Fibroblast of skin of back (primary cell): Measurements from ENCODE around the gene RPS6KA5.
"Not testable (repeated sequence)": the region's sequence is repeated elsewhere in the genome, so short reads cannot be mapped to it uniquely, and the experiment has no call there.

Experiments used
- DNase-seq: peaks from one replicate; pipeline ENCODE4 v3.0.0-alpha.2; 2013

RPS6KA5 gene

GRCh38 chr14:90866833-90867232 is 193.6 kb downstream of the RPS6KA5 start:
- DNase-seq: no peak

- DNase-seq: no peak
Observed at GRCh38 chr14:90864741-90865140, 195.7 kb downstream of the RPS6KA5 start.

DNA sequence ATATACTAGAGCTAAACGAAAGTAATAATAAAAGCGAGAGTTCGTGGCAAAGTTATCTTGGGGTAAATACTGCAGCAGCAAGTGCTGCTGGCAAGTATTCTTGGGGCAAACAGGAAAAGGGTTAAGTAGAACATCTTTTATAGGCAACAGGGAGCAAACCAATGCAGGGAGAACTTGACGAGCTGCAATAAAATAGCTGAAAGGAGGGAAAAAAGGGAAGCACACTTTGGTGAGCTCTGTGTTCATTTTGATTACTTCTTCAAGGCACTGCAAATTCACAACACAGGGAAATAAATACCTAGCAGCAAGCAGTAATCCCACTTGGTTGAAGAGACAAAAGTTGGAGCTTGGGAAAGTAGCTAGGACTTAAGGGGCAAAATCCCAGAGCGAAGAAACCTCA is 201.9 kb downstream of the RPS6KA5 start:
- DNase-seq: no peak

- DNase-seq: no peak
Observed at GRCh38 chr14:90857866-90858265, 202.6 kb downstream of the RPS6KA5 start.

DNA sequence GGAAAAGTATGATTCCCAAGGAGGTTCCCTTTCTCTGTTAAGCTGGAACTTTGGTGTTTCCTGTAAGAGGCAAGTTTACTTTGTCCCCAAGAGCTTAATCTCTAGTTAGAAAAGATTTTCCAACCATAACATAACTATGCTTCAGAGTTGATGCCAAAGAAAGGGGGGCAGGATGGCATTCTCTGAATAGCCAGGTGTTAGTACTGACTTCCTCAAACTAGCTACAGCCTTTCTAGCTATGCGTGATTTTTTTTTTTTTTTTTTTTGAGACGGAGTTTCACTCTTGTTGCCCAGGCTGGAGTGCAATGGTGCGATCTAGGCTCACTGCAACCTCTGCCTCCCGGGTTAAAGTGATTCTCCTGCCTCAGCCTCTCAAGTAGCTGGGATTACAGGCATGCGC is 204.3 kb downstream of the RPS6KA5 start:
- not testable (repeated sequence) for DNase-seq

GRCh38 chr14:90853116-90853515 is 207.3 kb downstream of the RPS6KA5 start:
- DNase-seq: no peak

GRCh38 chr14:90851327-90852036 is 209.0 kb downstream of the RPS6KA5 start:
- no peak for DNase-seq

GRCh38 chr14:90850487-90850886 is 210.0 kb downstream of the RPS6KA5 start:
- peak; percentile 37 for DNase-seq

DNA sequence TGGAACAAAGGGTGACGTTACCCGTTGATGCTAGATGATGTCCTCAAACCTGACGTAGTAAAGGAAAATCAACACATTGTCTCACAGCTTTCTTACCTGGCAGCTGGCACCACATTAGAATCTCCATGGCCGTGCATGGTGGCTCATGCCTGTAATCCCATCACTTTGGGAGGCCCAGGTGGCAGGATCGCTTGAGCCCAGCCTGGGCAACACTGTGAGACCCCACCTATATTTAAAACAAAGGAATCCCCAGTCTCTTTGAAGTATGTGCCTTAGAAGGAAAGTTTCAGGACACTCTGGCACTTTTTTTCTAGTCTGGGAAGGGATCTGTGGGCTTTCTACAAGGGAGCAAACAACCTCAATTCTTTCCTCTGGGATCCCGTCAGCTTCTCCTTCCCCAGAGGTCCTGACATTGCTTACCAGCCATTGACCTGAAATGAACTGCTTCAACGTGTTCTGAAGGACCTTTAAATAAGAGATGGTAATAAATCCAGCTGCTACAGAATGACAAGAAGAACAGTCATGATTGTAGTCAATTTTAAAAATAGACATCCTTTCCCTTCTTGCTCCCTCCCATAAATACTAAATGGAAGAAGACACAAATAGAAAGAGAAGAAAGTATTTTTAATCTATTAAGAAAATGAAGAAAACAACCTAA is 210.5 kb downstream of the RPS6KA5 start:
- DNase-seq: no peak

DNA sequence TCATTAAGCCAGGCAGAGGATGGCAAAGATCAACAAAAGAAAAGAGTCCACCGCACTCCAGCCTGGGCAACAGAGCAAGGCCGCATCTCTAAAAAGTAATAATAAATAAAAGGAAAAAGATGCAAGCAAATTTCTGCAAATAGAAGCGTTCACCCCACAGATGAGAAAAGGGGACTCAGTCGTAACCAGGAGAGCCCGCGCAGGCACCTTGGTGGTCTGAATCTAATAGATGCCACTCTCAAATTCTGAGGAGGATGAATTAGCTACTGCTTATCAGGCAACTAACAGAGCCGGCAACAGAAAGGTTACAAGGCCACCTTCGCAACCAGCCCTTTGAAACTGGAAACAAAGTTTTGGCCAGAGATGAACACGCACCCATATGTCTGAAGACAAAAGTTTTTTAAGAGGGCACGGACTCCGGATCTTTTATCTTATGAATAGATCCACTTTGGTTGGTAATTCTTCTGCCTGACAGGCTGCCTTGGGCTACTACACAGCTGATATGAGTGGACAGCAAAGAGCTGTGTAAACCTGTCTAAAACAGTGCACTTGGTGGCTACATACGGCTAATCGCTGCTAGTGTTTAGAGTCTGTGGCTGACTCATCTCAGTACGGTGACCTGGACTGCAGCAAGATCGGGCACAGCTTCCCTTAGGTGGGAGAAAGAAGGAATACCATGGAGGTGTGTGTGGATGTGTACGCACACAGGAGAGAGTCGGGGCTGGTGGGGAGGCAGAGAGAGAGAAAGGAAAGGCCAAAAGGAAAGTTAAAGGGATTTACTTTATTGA is 211.3 kb downstream of the RPS6KA5 start:
- no peak for DNase-seq

DNA sequence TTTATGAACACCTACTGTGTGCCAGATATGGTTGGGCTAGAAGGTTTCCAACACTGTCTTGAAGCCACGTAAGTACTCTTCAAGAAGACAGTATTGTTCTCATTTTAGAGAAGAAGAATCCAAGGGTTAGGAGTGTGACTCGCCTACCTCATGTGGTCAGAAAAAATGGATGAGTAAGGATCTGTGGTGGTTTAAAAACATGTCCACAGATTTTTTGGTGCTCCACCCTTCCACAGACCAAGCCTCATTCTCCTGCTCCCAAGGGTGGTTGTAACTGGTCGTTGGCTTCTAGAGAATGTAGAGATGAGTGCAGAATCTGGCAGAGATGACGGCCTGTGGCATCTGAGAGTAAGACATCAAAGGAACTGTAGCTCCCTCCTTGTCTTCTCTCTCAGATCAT is 213.9 kb downstream of the RPS6KA5 start:
- DNase-seq: peak; percentile 86

GRCh38 chr14:90844321-90844720 is 216.1 kb downstream of the RPS6KA5 start:
- DNase-seq: no peak

DNA sequence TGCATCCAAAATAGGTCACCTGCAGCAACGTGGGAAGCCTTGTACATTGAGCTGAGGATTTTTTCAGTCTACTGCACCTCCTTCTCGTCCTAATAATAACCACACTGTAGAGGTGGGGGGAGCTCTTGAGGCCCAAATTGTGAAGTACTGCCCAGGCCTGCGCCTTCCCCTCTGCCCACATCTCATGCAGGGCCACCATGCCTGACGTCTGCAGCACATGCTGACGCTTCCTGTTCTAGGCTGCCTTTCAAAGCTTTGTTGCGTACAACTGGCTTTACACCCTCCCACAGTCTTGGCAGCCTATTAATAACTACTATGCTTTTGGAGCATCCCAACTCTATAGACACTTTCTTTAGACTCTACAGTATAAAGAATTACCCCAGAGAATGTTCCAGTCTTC is 217.7 kb downstream of the RPS6KA5 start:
- no peak for DNase-seq

DNA sequence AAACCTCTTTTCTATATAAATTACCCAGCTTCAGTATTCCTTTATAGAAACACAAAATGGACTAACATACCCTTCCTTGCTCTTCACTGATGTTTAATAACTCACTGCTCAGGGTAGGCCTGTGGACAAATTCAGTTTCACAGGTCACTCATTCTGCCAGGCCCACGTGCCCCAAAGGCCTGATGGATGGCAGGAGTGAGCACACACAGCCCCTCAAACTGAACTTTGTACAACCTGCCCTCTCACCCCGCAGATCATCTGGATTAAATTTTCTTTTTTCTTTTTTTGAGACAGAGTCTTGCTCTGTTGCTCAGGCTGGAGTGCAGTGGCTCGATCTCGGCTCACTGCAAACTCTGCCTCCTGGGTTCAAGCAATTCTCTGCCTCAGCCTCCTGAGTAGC is 219.8 kb downstream of the RPS6KA5 start:
- DNase-seq: not testable (repeated sequence)

DNA sequence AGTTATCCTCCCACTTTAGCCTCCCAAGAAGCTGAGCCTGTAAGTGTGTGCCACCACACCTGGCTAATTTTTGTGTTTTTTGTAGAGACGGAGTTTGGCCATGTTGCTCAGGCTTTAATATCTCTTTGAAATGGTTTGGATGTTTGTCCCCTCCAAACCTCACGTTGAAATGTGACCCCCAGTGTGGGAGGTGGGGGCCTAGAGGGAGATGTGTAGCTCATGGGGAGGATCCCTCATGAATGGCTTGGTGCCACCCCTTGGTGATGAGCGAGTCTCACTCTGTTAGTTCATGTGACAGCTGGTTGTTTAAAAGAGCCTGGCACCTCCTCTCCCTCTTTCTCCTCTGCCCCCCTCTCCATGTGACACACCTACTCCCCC is 220.6 kb downstream of the RPS6KA5 start:
- no peak for DNase-seq

DNA sequence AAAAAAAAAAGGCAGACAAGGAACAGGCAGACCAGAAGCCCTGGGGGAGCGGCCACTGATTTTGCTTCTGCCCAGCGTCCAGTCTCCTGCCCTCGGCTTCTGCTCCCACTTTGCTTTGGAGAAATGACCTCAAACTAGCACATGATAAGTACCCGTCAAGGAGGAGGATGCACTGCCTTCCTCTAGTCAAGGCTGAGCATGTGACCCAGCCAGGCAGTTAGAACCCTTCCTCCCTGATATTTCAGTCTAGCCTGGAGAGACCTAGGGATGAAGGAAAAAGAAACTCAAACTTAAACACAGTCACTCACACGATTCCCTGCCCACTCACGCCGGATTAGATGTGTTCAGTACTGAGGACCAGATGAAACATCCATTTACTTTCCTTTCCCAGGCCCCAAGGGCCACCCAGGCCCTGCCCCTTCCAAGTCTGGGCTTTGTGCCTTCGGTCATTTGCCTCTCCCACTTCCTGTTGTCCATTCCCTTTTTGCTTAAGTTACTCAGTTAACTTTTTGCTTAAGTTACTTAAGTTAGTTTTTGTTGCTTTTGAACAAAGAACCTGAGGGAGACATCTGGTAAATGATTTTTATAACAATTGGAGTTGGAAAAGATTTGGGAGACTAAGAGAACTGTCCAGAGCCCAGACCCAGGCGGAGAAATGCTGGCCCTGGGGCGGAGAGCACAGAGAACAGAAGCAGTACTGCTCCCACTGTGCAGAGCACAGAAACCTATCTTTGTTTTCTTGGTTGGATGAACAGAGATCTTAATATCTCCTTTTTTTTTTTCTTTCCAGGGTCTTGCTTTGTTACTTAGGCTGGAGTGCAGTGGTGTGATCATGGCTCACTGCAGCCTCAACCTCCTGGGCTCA is 221.2 kb downstream of the RPS6KA5 start:
- DNase-seq: peak; percentile 14

GRCh38 chr14:90838531-90838930 is 221.9 kb downstream of the RPS6KA5 start:
- DNase-seq: not testable (repeated sequence)

DNA sequence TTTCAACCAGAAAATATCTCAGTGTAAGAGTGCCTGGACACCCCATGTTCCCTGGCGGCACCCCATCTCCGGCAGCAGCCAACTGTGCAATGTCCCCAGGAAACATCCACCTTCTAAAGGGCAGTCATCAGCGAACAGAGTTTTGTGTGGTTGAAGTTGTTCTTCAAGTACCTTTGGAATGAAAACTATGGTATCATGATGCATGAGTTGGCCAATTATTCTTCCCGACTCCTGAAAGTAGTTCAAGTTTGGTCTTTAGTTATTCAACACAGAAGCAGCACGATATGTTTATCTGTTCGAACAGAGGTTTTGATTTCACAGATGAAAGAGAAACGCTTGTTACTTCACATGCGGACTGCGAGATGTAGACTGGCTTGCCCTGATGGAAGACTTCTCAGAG is 223.1 kb downstream of the RPS6KA5 start:
- no peak for DNase-seq

DNA sequence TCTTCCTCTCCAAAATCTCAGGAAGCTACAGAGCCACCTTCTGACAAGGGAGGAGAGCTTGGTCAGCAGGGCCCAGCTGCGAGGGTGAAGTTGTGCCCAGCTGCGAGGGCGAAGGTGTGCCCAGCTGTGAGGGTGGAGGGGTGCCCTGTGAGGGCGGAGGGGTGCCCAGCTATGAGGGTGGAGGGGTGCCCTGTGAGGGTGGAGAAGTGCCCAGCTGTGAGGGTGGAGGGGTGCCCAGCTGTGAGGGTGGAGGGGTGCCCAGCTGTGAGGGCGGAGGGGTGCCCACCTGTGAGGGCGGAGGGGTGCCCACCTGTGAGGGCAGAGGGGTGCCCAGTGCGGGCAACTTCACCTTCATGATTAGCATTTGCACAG is 223.8 kb downstream of the RPS6KA5 start:
- no peak for DNase-seq

GRCh38 chr14:90831821-90832220 is 228.6 kb downstream of the RPS6KA5 start:
- DNase-seq: no peak

GRCh38 chr14:90830931-90831701 is 229.3 kb downstream of the RPS6KA5 start:
- DNase-seq: no peak

DNA sequence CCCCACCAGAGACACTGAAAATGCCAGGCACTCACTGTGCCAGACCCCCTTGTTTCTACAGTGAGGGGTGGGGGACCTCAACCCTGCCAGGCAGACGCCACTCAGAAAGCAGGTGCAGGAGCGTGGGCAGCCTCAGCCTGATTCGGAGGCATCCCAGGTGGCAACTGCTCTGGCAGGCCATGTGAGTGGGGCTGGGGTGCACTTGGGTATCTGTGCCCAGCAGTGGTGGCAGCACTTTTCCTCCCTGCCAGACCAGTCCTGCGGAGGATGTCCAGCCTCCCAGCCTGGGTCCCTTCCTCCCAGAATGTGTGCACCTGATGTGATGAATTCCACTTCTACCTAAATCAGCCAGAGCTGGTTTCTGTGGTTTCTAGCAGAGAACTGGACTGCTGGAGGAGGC is 230.8 kb downstream of the RPS6KA5 start:
- DNase-seq: no peak
